Stimulated activated CD8-positive, alpha-beta memory T cell treated with anti-CD3 and anti-CD28 coated beads, Interleukin-7, amount 100 ng/mL, for 1 hour (primary cell): ENCODE data around the gene SASH1.

Experiments
- DNase-seq, 2 donors: peaks; one replicate each; pipeline ENCODE4 v3.0.0-alpha.2; 2020; ENCODE audit warnings: low read depth in 2 of 2

Gene SASH1

GRCh38 chr6:148520109-148520841, 177.6 kb downstream of the SASH1 start:
- no peak for DNase-seq

GRCh38 chr6:148521158-148521557, 178.5 kb downstream of the SASH1 start:
- DNase-seq, result no peak

- DNase-seq, result no peak
Measured at GRCh38 chr6:148521586-148521985, 178.9 kb downstream of the SASH1 start.

GRCh38 chr6:148523048-148523447, 180.4 kb downstream of the SASH1 start:
- no peak for DNase-seq

GRCh38 chr6:148523551-148523950, 180.9 kb downstream of the SASH1 start:
- no peak for DNase-seq

- no peak for DNase-seq
Measured at GRCh38 chr6:148524471-148524882, 181.8 kb downstream of the SASH1 start.

GRCh38 chr6:148524976-148525375, 182.3 kb downstream of the SASH1 start:
- no peak for DNase-seq

- no peak for DNase-seq
Measured at GRCh38 chr6:148525453-148525852, 182.8 kb downstream of the SASH1 start.

- no peak for DNase-seq
Measured at GRCh38 chr6:148526145-148526544, 183.5 kb downstream of the SASH1 start.

- no peak for DNase-seq
Measured at GRCh38 chr6:148528292-148528691, 185.7 kb downstream of the SASH1 start.

GRCh38 chr6:148529010-148529409, 186.4 kb downstream of the SASH1 start:
- DNase-seq, result no peak

- no peak for DNase-seq
Measured at GRCh38 chr6:148530394-148530953, 187.8 kb downstream of the SASH1 start.

GRCh38 chr6:148530976-148531375, 188.3 kb downstream of the SASH1 start:
- no peak for DNase-seq

- DNase-seq, result no peak
Measured at GRCh38 chr6:148532698-148533097, 190.1 kb downstream of the SASH1 start.

GRCh38 chr6:148533309-148534107, 190.9 kb downstream of the SASH1 start:
- no peak for DNase-seq

GRCh38 chr6:148534871-148535270, 192.2 kb downstream of the SASH1 start:
- no peak for DNase-seq

- DNase-seq, result no peak
Measured at GRCh38 chr6:148535381-148535780, 192.7 kb downstream of the SASH1 start.

GRCh38 chr6:148535976-148536375, 193.3 kb downstream of the SASH1 start:
- DNase-seq, result no peak

- DNase-seq, result no peak
Measured at GRCh38 chr6:148538261-148539190, 195.9 kb downstream of the SASH1 start.

GRCh38 chr6:148543540-148543939, 200.9 kb downstream of the SASH1 start:
- no peak for DNase-seq

GRCh38 chr6:148544421-148544820, 201.8 kb downstream of the SASH1 start:
- DNase-seq, result no peak

GRCh38 chr6:148545901-148546300, 203.3 kb downstream of the SASH1 start:
- DNase-seq, result no peak
